Stimulated activated CD4-positive, alpha-beta T cell treated with anti-CD3 and anti-CD28 coated beads, TNF-alpha, amount 100 ng/mL, for 4 hours (primary cell): Measurements from ENCODE around the gene ZNF691.
"Not testable (repeated sequence)": the region's sequence is repeated elsewhere in the genome, so short reads cannot be mapped to it uniquely, and the experiment has no call there.

Experiments used
- DNase-seq, 3 experiments: peaks; one replicate each; pipeline ENCODE4 v3.0.0-alpha.2; 2020; ENCODE audit warnings: low read depth in 3 of 3

ZNF691 gene

GRCh38 chr1:42846257-42847110 lies at the start of gene ZNF691:
TSS of gene ZNF691 (plus strand) at chr1:42846613. CDS start at chr1:42849659, 3,046 bp downstream.
- DNase-seq, result peak; percentile 51 to 79 (median 79)

- no peak for DNase-seq
These were observed 49.0 kb upstream of the ZNF691 start for GRCh38 chr1:42797414-42797813.

GRCh38 chr1:42797979-42798378 lies 48.4 kb upstream of the ZNF691 start:
- DNase-seq, result no peak

- DNase-seq, result no peak
These were observed 44.5 kb upstream of the ZNF691 start for GRCh38 chr1:42801832-42802473.

- no peak for DNase-seq
These were observed 40.2 kb upstream of the ZNF691 start for GRCh38 chr1:42806171-42806570.

- no peak for DNase-seq
These were observed 39.8 kb upstream of the ZNF691 start for GRCh38 chr1:42806593-42806992.

GRCh38 chr1:42807056-42807668 lies 39.3 kb upstream of the ZNF691 start:
- no peak for DNase-seq

- DNase-seq, result not testable (repeated sequence)
These were observed 31.6 kb upstream of the ZNF691 start for GRCh38 chr1:42814815-42815214.

GRCh38 chr1:42815941-42816584 lies 30.4 kb upstream of the ZNF691 start:
- DNase-seq, result no peak

- DNase-seq, result peak; percentile 94 to 96 (median 95)
These were observed 29.6 kb upstream of the ZNF691 start, which contains the start of the genes ERMAP and SVBP for GRCh38 chr1:42816585-42817439. TSS of gene ERMAP (plus strand) at chr1:42817122. CDS start at chr1:42830449, 13,327 bp downstream. TSS of gene SVBP (minus strand) at chr1:42817397. CDS start at chr1:42816544, 853 bp downstream.

- DNase-seq, result no peak
These were observed 29.0 kb upstream of the ZNF691 start for GRCh38 chr1:42817440-42817767.

GRCh38 chr1:42817976-42818375 lies 28.4 kb upstream of the ZNF691 start:
- no peak for DNase-seq

GRCh38 chr1:42820813-42821212 lies 25.6 kb upstream of the ZNF691 start:
- DNase-seq, result no peak

- no peak for DNase-seq
These were observed 24.7 kb upstream of the ZNF691 start for GRCh38 chr1:42821690-42822089.

GRCh38 chr1:42822800-42823392 lies 23.5 kb upstream of the ZNF691 start:
- no peak for DNase-seq

GRCh38 chr1:42824481-42825035 lies 21.9 kb upstream of the ZNF691 start:
- no peak for DNase-seq

GRCh38 chr1:42825036-42825851 lies 21.2 kb upstream of the ZNF691 start:
- DNase-seq, result no peak

- no peak for DNase-seq
These were observed 15.8 kb upstream of the ZNF691 start for GRCh38 chr1:42830631-42831030.

GRCh38 chr1:42831273-42831672 lies 15.1 kb upstream of the ZNF691 start:
- DNase-seq, result no peak
